GM12873 (cell line): ENCODE data around the gene SLC9A1.

ENCODE experiments used
- CTCF ChIP-seq: IDR thresholded peaks from 2 replicates; pipeline ENCODE4 v1.5.1; 2012; ENCODE audit warnings: low read depth, mild to moderate bottlenecking, moderate library complexity, low read length, control low read depth; ENCODE audit not compliant: insufficient read depth; ENCODE audit errors: missing control alignments

Gene SLC9A1

GRCh38 chr1:27150183-27150582 lies 4.7 kb downstream of the SLC9A1 start:
- no peak for TF ChIP-seq CTCF

GRCh38 chr1:27149762-27150113 lies 5.2 kb downstream of the SLC9A1 start:
- TF ChIP-seq CTCF: no peak

DNA sequence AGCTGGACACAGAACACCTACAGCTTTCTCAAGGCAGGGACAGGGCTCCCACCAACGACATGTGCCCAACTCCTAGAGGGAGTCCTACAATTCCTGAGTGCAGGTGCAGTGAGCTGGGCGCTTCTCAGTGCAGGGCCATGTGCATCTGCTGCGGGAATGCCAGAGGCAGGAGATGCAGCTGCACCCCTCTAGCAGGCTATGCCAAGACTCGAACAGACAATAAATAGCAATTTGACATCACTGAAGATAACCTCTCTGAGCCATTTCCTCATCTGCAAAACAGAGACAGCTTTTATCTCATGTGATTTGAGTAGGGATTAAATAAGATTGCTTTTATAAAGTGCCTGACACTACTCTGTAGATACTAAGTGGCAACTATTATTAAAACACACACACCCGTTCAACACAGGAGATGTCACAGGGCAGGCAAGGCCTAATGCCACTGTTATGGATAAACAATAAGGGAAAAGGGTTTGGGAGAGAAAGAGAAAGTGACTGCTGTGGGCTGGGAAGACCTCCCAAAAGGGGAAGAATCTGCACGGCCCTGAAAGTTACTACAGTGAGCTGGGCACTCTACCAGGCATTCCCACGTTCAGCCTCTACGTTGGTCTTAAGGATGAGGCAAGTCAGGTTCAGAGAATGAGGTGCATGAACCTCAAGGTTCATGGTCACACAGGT lies 5.7 kb downstream of the SLC9A1 start:
- TF ChIP-seq CTCF: no peak

- no peak for TF ChIP-seq CTCF
Observed at GRCh38 chr1:27148591-27148990, 6.3 kb downstream of the SLC9A1 start.

- TF ChIP-seq CTCF: no peak
Observed at GRCh38 chr1:27147842-27148518, 6.9 kb downstream of the SLC9A1 start.

GRCh38 chr1:27145934-27146354 lies 9.0 kb downstream of the SLC9A1 start:
- TF ChIP-seq CTCF: no peak

DNA sequence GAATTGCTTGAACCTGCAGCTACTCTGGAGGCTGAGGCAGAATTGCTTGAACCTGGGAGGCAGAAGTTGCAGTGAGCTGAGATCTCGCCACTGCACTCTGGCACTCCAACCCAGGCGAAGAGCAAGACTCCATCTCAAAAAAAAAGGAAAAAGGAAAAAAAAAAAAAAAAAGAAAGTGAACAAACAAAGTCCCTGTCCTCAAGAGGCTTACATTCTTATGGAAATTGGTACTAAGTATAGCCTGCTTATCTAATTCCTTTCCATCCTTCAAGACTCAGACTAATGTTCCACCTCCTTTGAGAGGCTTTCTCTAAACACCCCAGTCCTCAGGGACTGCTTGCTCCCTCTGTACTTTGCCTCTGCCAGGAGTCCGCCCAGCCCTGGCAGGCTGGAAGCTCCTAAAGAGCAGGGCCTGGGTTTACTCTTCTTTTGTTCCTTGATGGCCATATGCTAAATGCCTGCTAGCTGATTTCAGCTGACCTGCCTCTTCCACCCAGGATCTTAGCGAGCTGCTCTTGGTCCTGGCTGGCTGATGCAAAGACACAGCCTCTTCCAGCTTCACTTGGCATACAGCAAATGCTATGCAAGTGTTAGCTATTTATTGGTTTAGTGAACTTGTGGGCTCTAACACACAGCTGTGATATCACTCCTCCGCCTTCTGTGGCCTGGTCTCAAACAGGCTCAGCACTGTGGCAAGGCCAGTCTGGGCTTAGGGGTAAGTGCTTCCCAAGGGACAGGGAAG lies 9.8 kb downstream of the SLC9A1 start:
- TF ChIP-seq CTCF: no peak
